Umbilical cord (tissue), 2 donors: ENCODE measurements around the gene ITGA6. TPM values are rescaled to one million over a fixed set of nuclear protein-coding genes. Genes with fewer than 3 reads are reported as not detected.

Experiments
- DNase-seq: peaks from one replicate; pipeline ENCODE4 v3.0.0-alpha.2; 2015; ENCODE audit warnings: low spot score
- total RNA-seq: library from RNA; depleted of rRNA; stranded (reverse); fragments of >200 nt; gene quantifications from one replicate; pipeline ENCODE4 v1.2.3, GENCODE V29; 2014; ENCODE audit warnings: low replicate concordance; ENCODE audit not compliant: insufficient read depth

ITGA6 gene
- total RNA-seq, 1 donor from 2014 or later, result 107 TPM

GRCh38 chr2:172464400-172465129 is 37.2 kb downstream of the ITGA6 start:
- no peak for DNase-seq

- peak; percentile 85 for DNase-seq
Observed at GRCh38 chr2:172465417-172466334, 38.3 kb downstream of the ITGA6 start.

GRCh38 chr2:172467382-172467781 is 40.0 kb downstream of the ITGA6 start:
- DNase-seq, result no peak

- DNase-seq, result no peak
Observed at GRCh38 chr2:172470958-172471922, 43.9 kb downstream of the ITGA6 start.

- DNase-seq, result no peak
Observed at GRCh38 chr2:172472446-172473033, 45.2 kb downstream of the ITGA6 start.

GRCh38 chr2:172473167-172473566 is 45.8 kb downstream of the ITGA6 start:
- no peak for DNase-seq

- no peak for DNase-seq
Observed at GRCh38 chr2:172478353-172478752, 51.0 kb downstream of the ITGA6 start.

- no peak for DNase-seq
Observed at GRCh38 chr2:172480301-172481218, 53.2 kb downstream of the ITGA6 start.

GRCh38 chr2:172481507-172482262 is 54.3 kb downstream of the ITGA6 start:
- DNase-seq, result no peak

- peak; percentile 45 for DNase-seq
Observed at GRCh38 chr2:172484253-172484652, 56.9 kb downstream of the ITGA6 start.

- DNase-seq, result no peak
Observed at GRCh38 chr2:172484706-172485105, 57.3 kb downstream of the ITGA6 start.

GRCh38 chr2:172488556-172488955 is 61.2 kb downstream of the ITGA6 start:
- DNase-seq, result no peak

GRCh38 chr2:172489681-172490080 is 62.3 kb downstream of the ITGA6 start:
- DNase-seq, result no peak

- DNase-seq, result no peak
Observed at GRCh38 chr2:172496160-172496608, 68.8 kb downstream of the ITGA6 start.

GRCh38 chr2:172507199-172507598 is 79.8 kb downstream of the ITGA6 start:
- DNase-seq, result no peak

GRCh38 chr2:172510088-172510487 is 82.7 kb downstream of the ITGA6 start:
- DNase-seq, result no peak

GRCh38 chr2:172510548-172510947 is 83.2 kb downstream of the ITGA6 start:
- no peak for DNase-seq

GRCh38 chr2:172512810-172513523 is 85.6 kb downstream of the ITGA6 start:
- DNase-seq, result no peak

GRCh38 chr2:172513524-172513900 is 86.1 kb downstream of the ITGA6 start:
- DNase-seq, result no peak
